NT2/D1 (cell line): Measurements from ENCODE around the gene FAM83E.
A peak's percentile ranks its signal among the peaks of the same experiment; 100 is the strongest.

Source experiments
- DNase-seq: peaks from one replicate; pipeline ENCODE4 v3.0.0-alpha.2; 2011; ENCODE audit warnings: low read depth, low spot score
- H3K27me3 ChIP-seq: 2 replicates; pipeline ENCODE4 v1.6.0; 2011; ENCODE audit warnings: mild to moderate bottlenecking; ENCODE audit not compliant: insufficient read length, insufficient read depth
- H3K36me3 ChIP-seq: 2 replicates; pipeline ENCODE4 v1.6.1; 2011; ENCODE audit warnings: mild to moderate bottlenecking, low read length, mixed read lengths; ENCODE audit not compliant: insufficient read depth, insufficient read length
- H3K4me1 ChIP-seq: 2 replicates; pipeline ENCODE4 v1.5.1; 2011; ENCODE audit not compliant: insufficient read depth, insufficient read length
- H3K4me3 ChIP-seq: 2 replicates; pipeline ENCODE4 v1.5.1; 2011; ENCODE audit warnings: low read depth; ENCODE audit not compliant: insufficient read length
- H3K9ac ChIP-seq: 2 replicates; pipeline ENCODE4 v1.6.0; 2011; ENCODE audit warnings: low read depth; ENCODE audit not compliant: insufficient read length
- H3K9me3 ChIP-seq: 2 replicates; pipeline ENCODE4 v1.5.1; 2011; ENCODE audit warnings: mild to moderate bottlenecking, low read length; ENCODE audit not compliant: insufficient read depth
- SUZ12 ChIP-seq: IDR thresholded peaks from 2 replicates; pipeline ENCODE4 v1.6.1; 2011; ENCODE audit not compliant: insufficient read length, insufficient read depth; ENCODE audit errors: extremely low read depth
- YY1 ChIP-seq: IDR thresholded peaks from 2 replicates; pipeline ENCODE4 v1.6.1; 2011; ENCODE audit not compliant: insufficient read length, insufficient read depth
- ZNF274 ChIP-seq: IDR thresholded peaks from 2 replicates; pipeline ENCODE4 v1.6.1; 2011; ENCODE audit warnings: mild to moderate bottlenecking, low read depth, low read length

The FAM83E gene

DNA sequence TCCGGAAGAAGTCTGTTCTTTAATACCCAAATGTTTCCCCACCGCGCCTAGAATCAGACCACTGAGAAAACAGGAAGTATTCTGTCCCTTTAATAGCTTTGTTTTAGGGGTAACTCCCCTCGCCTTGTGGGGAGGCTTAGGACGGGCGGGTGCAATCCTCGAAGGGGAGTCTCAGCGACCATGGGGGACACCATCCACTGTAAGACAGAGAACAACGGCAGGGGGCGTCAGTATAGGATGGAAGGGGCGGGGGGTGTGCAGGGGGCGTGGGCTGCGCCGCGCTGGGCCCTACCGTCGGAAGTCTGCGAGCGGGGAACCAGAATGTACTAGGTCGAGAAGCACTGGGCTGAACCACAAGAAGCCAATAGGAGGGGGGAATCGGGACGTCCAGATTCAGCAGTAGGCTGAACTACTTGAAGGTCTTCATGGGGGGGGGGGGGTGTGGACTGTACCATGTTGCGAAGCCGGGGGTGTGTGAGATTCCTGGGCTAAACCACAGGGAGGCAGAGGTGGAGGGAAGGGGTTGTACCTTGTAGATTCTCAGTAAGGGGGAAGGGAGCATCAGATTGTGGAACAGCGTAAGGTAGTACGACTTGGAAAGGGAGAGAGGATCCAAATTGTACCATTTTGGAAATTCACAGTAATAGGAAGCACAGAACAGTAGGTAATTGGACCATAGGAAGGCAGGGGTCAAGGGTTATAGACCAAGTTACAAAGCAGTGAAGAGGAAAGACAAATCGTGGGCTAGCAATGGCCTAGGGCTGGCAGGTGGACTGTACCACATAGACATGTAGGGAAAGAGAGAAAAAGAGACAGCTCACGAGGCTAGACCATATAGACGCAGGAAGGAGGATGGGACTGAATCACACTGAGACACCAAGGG is 23.3 kb upstream of the FAM83E start:
- DNase-seq: peak; percentile 64
- Histone ChIP-seq H3K27me3 (peaks cover 26% of the 10 kb centered on the region), H3K36me3 (no peaks in the 10 kb centered on the region), H3K9ac (peak overlapping the region; percentile 61), H3K4me3 (peak overlapping the region; percentile 30), H3K9me3 (no peaks in the 10 kb centered on the region), H3K4me1 (peaks cover 4% of the 10 kb centered on the region)
- TF ChIP-seq SUZ12: no peak
- TF ChIP-seq ZNF274: no peak
- TF ChIP-seq YY1: no peak

DNA sequence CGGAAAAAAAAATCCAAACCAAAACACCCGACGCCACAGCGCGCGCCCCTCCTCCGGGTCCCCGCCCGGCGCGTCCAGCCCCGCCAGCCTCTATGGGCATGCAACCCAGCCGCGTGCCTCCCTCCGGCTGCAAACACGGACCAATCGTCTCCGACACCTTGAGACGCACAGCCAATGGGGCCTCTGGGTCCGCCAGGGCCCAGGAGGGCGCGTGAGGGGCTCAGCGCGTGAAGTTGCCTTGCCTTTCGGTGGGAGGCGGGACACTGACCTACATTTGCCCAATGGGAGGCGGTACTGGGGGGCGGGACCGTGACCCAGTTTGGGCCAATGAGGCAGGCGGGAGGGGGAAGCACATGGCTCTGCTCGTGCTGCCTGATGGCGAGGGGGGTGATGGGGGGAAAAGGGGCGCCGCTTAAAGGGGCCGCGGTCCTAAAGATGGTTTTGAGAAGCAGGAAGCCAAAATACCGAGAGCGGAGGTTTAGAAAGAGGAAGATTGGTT is 22.6 kb upstream of the FAM83E start:
- TF ChIP-seq ZNF274 (no peak), SUZ12 (no peak), YY1 (no peak)
- DNase-seq: peak; percentile 92
- H3K9me3 ChIP-seq: no peaks in the 10 kb centered on the region
- H3K36me3 ChIP-seq: no peaks in the 10 kb centered on the region
- peaks cover 10% of the 10 kb centered on the region for H3K4me1 ChIP-seq
- peak overlapping the region; percentile 61 for H3K9ac ChIP-seq
- peak overlapping the region; percentile 30 for H3K4me3 ChIP-seq
- H3K27me3 ChIP-seq: peaks cover 26% of the 10 kb centered on the region

DNA sequence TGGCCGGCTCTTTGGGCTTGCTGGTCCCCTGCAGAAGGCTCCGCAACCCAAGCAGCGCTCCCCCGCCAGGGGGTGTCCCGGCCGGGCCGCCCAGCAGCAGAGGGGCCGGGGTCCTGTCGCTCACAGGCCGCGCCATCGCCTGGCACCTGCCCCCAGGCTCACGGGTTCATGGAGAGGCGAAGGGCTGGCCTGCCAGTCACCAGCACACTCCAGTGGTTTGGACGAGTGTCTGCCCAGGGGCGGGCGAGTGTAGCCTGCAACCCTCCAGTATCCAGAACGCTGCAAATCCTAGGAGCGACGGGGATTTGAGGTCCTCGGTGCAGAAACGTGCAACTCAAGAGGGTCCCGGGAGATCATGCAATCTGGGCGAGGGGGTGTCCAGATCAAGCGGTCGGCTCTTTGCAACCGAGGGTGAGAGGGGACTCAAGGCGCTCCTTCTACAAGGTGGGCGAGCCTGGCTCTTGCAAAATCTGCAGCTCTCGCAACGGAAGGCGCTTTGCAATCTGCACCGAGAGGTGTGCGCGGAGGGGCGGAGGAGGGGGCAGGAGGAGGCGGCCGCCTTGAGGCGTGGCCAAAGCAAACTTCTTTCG is 22.1 kb upstream of the FAM83E start, which contains the start of gene DBP:
DBP (minus strand) TSS at position 521 of the 590 bp plus-strand sequence; CDS start at position 136, 385 bp downstream.
- Histone ChIP-seq H3K4me3 (peak within 1 kb of the TSS; percentile 59), H3K36me3 (no peaks in the 10 kb centered on the region), H3K27me3 (peaks cover 26% of the 10 kb centered on the region), H3K9me3 (no peaks in the 10 kb centered on the region), H3K4me1 (peaks cover 12% of the 10 kb centered on the region), H3K9ac (peak within 1 kb of the TSS; percentile 77)
- no peak for TF ChIP-seq SUZ12
- DNase-seq: no peak

DNA sequence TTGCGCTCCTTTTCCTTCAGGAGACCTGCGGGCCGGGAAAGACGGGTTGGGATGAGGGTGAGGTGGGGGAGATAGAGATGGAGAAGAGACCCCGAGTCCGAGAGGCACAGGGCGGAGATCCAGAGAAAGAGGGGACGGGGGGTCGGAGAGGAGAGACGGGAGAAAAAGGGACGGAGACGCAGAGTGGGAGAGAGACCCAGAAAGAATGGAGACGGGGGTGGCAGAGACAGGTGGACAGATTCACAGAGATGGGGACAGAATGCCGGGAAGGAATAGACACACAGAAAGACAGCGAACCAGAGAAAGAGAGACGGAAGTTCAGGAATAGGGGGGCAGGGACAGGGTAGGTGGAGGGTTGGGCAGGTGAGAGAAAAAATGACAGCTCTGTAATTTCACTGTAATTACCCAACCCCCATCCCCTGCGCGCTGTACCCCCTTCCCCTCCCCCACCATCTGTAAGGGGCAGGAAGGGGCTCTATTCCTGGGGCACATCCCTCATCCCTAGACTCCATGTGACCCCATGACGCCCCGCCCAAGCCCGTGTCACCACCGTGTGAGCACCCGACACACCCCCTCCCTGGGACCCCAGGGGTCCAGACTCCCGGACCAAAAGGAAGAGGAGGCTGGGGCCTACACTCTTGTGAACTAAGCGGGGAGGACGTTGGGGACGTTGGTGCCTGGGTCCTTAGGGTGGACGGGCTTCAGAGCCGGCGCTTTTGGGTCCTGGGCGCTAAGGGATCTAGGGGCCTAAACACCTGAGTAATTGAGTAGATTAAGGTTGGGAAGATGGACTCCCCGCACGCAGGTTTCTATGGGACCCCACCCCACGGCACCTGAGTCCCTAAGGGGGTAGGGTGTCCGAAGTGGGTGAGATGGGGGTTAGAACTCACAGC is 21.3 kb upstream of the FAM83E start:
- H3K27me3 ChIP-seq: peaks cover 26% of the 10 kb centered on the region
- H3K4me1 ChIP-seq: peaks cover 12% of the 10 kb centered on the region
- peak overlapping the region; percentile 59 for H3K4me3 ChIP-seq
- no peak for DNase-seq
- H3K9me3 ChIP-seq: no peaks in the 10 kb centered on the region
- H3K9ac ChIP-seq: peak overlapping the region; percentile 77
- H3K36me3 ChIP-seq: no peaks in the 10 kb centered on the region
- no peak for TF ChIP-seq SUZ12
- TF ChIP-seq YY1: no peak
- TF ChIP-seq ZNF274: no peak

DNA sequence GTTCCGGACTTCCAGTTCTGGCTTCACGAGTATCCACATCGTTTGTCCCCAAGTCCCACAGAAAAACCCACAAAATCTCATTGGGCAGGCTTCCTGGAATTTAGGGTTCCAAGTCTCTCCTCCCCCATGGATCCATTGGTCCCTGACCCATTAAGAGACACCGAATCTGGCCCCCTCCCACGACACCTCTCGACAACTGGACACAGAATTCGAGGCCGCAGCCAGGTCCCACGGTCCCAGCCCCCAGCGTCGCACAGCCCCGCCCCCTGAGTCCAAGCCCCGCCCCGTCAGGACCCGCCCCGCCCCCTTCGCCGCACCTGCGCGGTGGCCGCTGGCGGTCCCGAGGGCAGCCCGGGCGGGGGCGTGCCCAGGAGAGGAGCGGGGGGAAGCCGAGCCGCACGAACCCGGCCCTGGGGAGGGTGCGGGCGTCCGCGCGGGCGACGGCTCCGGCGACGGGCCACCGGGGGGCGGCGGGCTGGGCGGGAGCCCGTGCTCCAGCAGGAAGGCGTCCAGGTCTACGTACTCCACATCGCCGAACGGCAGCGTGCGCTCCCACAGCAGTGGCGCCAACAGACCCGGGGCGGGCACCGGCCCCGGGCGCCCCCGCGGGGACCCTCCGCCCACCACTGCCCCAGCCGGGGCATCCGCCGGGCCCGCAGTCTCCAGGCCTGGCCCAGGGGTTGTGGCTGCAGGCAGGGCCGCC is 20.5 kb upstream of the FAM83E start:
- Histone ChIP-seq H3K27me3 (peaks cover 26% of the 10 kb centered on the region), H3K36me3 (no peaks in the 10 kb centered on the region), H3K4me1 (peaks cover 16% of the 10 kb centered on the region), H3K9me3 (no peaks in the 10 kb centered on the region), H3K9ac (peak overlapping the region; percentile 74), H3K4me3 (peak overlapping the region; percentile 59)
- TF ChIP-seq SUZ12: no peak
- no peak for TF ChIP-seq YY1
- no peak for DNase-seq

DNA sequence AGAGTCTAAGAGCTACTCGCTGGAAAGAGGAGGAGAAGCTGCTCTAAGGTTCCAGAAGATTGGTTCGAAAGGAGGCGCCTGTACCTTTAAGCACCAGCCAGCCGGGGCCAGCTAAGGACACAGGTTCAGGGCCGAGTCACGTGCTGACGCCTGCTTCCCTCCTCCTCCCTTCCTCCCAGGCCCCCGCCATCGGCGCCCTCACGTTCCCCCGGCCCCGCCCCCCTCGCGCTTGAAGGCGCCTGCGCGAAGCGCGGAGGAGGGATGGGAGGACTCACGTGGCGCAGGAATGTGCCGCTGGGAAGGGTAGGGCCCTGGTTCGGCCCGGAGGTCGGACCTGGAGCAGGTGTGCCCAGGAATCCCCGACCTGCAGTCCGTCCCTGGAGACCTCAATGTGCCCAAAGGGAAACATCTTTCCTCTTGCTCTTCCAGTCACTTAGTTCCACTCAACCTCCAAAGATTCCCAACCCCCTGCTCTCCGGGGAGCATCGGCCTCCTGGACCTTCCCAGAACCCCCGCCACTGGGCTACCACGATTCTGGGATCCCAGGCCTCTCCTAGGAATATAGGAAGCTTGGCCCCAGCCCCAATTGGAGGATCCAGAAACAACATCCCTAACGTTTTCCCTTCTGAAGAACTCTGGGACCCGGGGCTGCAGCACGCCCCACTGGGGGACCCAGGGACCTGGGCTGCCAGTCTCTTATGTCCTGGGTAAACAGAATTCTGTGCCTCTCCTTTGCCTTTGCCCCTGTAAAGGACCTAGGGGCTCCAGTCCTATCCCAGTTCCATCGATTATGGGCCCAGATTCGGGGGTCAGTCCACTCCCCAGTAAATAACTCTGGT is 19.8 kb upstream of the FAM83E start:
- peaks cover 21% of the 10 kb centered on the region for H3K27me3 ChIP-seq
- DNase-seq: peak; percentile 89
- peaks cover 16% of the 10 kb centered on the region for H3K4me1 ChIP-seq
- H3K4me3 ChIP-seq: peak overlapping the region; percentile 25
- TF ChIP-seq ZNF274 (no peak), SUZ12 (no peak), YY1 (no peak)
- H3K36me3 ChIP-seq: no peaks in the 10 kb centered on the region
- H3K9ac ChIP-seq: peak overlapping the region; percentile 66
- no peaks in the 10 kb centered on the region for H3K9me3 ChIP-seq
